Motor neuron (in vitro differentiated cells): ENCODE data around the gene VSIR. TPM values are rescaled to one million over a fixed set of nuclear protein-coding genes. Genes with fewer than 3 reads are reported as not detected.

Experiments
- ATAC-seq, 8 experiments: fragments of 200-7000 bp; cut with Tn5 transposase; replicated peaks in 6 of 8; 2 replicates each; pipeline ENCODE4 v1.8.0; 2021; ENCODE audit warnings: mild to moderate bottlenecking in 8 of 8, moderate library complexity in 8 of 8
- H3K27ac ChIP-seq, 2 donors: fragments of 250-450 bp; sonication (Bioruptor Pico); 2 replicates each; pipeline ENCODE4 v1.9.0; 2021; ENCODE audit warnings: antibody characterized with exemption in 2 of 2, mild to moderate bottlenecking in 2 of 2, moderate library complexity in 1 of 2
- H3K4me1 ChIP-seq, 2 donors: fragments of 250-450 bp; sonication (Bioruptor Pico); replicated peaks in 1 of 2; 2 replicates each; pipeline ENCODE4 v1.6.1; 2021; ENCODE audit warnings: antibody characterized with exemption in 2 of 2, mild to moderate bottlenecking in 2 of 2, moderate library complexity in 1 of 2
- H3K4me3 ChIP-seq, 5 donors: fragments of 250-450 bp; sonication (Bioruptor Pico); 2 replicates each; pipeline ENCODE4 v1.9.0; 2021; ENCODE audit warnings: antibody characterized with exemption in 5 of 5, mild to moderate bottlenecking in 5 of 5, moderate library complexity in 4 of 5
- WGBS, 10 experiments: fragments of 450-650 bp; shearing (Covaris generic); methylation state at CpG; one replicate each; pipeline ENCODE4 v1.0.0; 2022; 5-methylcytosine and 5-hydroxymethylcytosine counted together
- in situ Hi-C, 9 experiments: fragments of 400-800 bp; cut with MboI; loops; one replicate each; pipeline ENCODE4 v1.15.0; 2021; ENCODE audit warnings: low sequenced_read_pairs in 9 of 9, low pct_unique_long_range_greater_than_20kb in 2 of 9; ENCODE audit not compliant: unreplicated experiment in 9 of 9
- total RNA-seq, 8 experiments: library from RNA; unstranded; fragments of 300-600 nt; gene quantifications; 2 replicates each; pipeline versions ENCODE4 v1.2.3 to v1.2.4, GENCODE V29; 2022

VSIR gene
- total RNA-seq, 8 experiments from 2014 or later = 0.05 to 35.2 (median 2.2) TPM

GRCh38 chr10:71783917-71784678, 10.8 kb upstream of the VSIR start:
- no peak for ATAC-seq
- 62 to 100% (median 80%) methylated on average over 1 to 6 of the region's 17 CpGs; no CpG with 5 or more reads in 5 of the 10 experiments for WGBS, 10 experiments
- in situ Hi-C loops = no loop called here
- Histone ChIP-seq H3K4me1 (peaks cover 0 to 10% of the 10 kb centered on the region in 2 donors), H3K27ac (no peak overlapping the region), H3K4me3 (no peak overlapping the region)

- Histone ChIP-seq H3K4me3 (no peak overlapping the region), H3K27ac (no peak overlapping the region), H3K4me1 (peaks cover 0 to 10% of the 10 kb centered on the region in 2 donors)
- ATAC-seq = peak in 3 of 8 experiments; percentile 36 to 74 (median 62)
- 0 to 65% (median 46%) methylated on average over 1 to 6 of the region's 7 CpGs; no CpG with 5 or more reads in 2 of the 10 experiments for WGBS, 10 experiments
- in situ Hi-C loops = no loop called here
Measured at GRCh38 chr10:71782917-71783490, 9.7 kb upstream of the VSIR start.

DNA sequence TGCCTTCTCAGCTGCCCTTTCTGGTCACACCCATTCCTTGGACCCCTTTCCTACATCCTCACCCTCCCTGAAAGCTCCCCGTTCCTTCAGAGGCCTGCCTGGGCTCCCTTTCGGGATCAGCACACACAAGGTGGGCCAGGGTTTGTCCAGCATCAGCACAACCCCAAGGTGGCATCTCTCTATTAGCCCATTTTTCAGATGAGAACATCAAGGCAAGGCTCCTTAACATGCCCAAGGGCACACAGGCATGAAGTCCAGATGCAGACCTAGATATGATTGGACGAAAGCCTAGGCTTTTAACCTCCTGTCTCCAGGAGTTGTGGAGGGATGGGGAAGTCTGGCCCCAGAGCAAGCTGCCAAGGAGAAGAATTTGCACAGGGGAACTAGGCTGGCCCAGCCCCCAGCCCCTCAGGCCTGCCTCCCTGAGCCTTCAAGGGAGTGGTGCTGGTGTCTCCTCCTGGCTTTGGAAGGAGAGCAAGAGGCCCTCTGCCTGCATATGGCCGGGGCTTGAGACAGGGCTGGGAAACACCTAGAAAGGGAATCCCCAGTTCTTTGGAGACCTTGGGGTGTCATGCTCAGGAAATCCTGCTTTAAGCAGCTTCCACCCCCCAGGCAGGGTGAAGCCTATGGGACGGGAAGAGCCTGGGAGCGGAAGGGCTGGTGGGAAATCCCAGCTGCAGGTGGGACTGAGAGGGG, 9.0 kb upstream of the VSIR start:
- peak in 3 of 8 experiments; percentile 52 to 74 (median 74) for ATAC-seq
- H3K4me3 ChIP-seq = no peak overlapping the region
- 40 to 100% (median 75%) methylated on average over 1 to 5 of the region's 6 CpGs; no CpG with 5 or more reads in 6 of the 10 experiments for WGBS, 10 experiments
- in situ Hi-C loops = no loop called here
- H3K4me1 ChIP-seq = peaks cover 0 to 10% of the 10 kb centered on the region in 2 donors
- H3K27ac ChIP-seq = peak overlapping the region in 1 of 2 donors; percentile 11

DNA sequence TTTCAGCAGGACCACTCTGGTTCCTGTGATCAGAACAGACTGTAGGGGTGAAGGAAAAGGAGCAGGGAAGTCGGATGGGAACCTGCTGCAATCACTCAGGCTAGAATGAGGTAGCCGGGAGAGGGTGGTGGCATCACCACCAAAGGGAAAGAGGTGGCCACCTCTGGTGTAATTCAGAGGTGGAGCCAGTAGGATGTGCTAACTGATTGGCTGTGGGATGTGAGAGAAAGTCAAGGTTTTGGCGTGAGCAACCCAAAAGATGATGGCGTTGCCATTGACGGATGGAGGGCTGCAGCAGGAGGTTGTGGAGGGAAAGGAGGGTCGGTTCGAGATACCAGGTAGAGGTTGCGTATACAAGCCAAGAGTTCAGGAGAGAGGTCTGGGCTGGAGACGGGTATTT, 7.4 kb upstream of the VSIR start:
- ATAC-seq = peak in 1 of 8 experiments; percentile 30
- 55 to 100% (median 88%) methylated on average over 1 to 7 of the region's 9 CpGs; no CpG with 5 or more reads in 2 of the 10 experiments for WGBS, 10 experiments
- Histone ChIP-seq H3K4me3 (no peak overlapping the region), H3K4me1 (peaks cover 0 to 10% of the 10 kb centered on the region in 2 donors), H3K27ac (no peak overlapping the region)
- in situ Hi-C loops = no loop called here

DNA sequence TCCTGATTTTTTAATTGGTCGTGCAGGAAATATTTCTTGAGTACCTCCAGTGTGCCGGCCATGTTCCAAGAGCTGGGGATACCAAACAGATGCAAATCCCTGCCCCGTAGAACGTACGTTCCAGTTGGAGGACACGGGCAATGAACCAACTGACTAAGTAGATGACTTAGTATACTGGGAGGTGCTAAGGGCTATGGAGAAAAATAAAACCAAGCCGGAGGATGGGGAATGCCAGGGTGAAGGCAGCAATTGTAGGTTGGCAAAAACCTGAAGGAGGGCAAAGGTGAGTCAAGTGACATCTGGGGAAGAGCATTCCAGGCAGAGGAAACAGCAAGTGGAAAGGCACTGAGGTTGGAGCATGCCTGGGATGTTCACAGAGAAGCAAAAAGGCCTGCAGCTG, 6.8 kb upstream of the VSIR start:
- WGBS, 10 experiments = 63 to 100% (median 85%) methylated on average over 2 to 7 of the region's 7 CpGs; no CpG with 5 or more reads in 1 of the 10 experiments
- Histone ChIP-seq H3K4me1 (peaks cover 0 to 10% of the 10 kb centered on the region in 2 donors), H3K27ac (no peak overlapping the region), H3K4me3 (no peak overlapping the region)
- in situ Hi-C loops = no loop called here
- ATAC-seq = no peak

GRCh38 chr10:71779641-71780040, 6.3 kb upstream of the VSIR start:
- H3K27ac ChIP-seq = no peak overlapping the region
- 80 to 89% (median 80%) methylated on average over 1 to 4 of the region's 6 CpGs; no CpG with 5 or more reads in 6 of the 10 experiments for WGBS, 10 experiments
- no peak overlapping the region for H3K4me3 ChIP-seq
- ATAC-seq = no peak
- in situ Hi-C loops = no loop called here
- H3K4me1 ChIP-seq = peaks cover 0 to 10% of the 10 kb centered on the region in 2 donors

- ATAC-seq = no peak
- no peak overlapping the region for H3K27ac ChIP-seq
- H3K4me1 ChIP-seq = peaks cover 4 to 17% of the 10 kb centered on the region in 2 donors
- in situ Hi-C loops = no loop called here
- no peak overlapping the region for H3K4me3 ChIP-seq
- 63 to 100% (median 80%) methylated on average over 1 to 8 of the region's 11 CpGs; no CpG with 5 or more reads in 2 of the 10 experiments for WGBS, 10 experiments
Measured at GRCh38 chr10:71778071-71778825, 4.9 kb upstream of the VSIR start.

GRCh38 chr10:71777213-71777985, 4.1 kb upstream of the VSIR start:
- H3K4me3 ChIP-seq = no peak overlapping the region
- no peak overlapping the region for H3K27ac ChIP-seq
- H3K4me1 ChIP-seq = peaks cover 4 to 14% of the 10 kb centered on the region in 2 donors
- 43 to 96% (median 67%) methylated on average over 1 to 11 of the region's 17 CpGs; no CpG with 5 or more reads in 2 of the 10 experiments for WGBS, 10 experiments
- no peak for ATAC-seq
- in situ Hi-C loops = no loop called here

DNA sequence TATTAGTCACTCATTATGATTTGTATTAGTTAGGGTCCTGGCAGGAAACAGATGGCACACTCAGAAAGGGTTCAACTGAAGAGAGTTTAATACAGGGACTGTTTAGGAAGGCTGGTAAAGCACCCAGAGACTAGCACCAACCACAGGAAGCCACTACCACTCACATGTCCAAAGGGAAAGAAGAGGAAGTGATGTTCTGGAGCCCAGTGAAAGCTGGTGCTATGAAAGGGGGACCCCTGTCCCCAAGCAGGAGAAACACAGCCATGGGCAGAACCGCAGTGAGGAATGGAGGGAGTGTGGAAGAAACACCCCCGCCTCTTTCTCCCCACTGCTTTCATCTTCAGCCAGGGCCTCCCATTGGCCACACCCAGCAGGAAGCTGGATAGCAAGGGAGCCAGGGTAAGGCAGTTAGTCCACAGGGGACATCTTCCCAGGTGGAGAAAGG, 3.2 kb upstream of the VSIR start:
- in situ Hi-C loops = no loop called here
- Histone ChIP-seq H3K4me1 (peaks cover 4 to 7% of the 10 kb centered on the region in 2 donors), H3K27ac (no peak overlapping the region), H3K4me3 (no peak overlapping the region)
- no peak for ATAC-seq
- WGBS, 10 experiments = 80 to 100% (median 100%) methylated on average over 1 of the region's 2 CpGs; no CpG with 5 or more reads in 7 of the 10 experiments

- Histone ChIP-seq H3K27ac (no peak overlapping the region), H3K4me1 (peaks cover 4 to 7% of the 10 kb centered on the region in 2 donors), H3K4me3 (no peak overlapping the region)
- in situ Hi-C loops = no loop called here
- ATAC-seq = no peak
- 0 to 100% (median 66%) methylated on average over 1 to 2 of the region's 3 CpGs; no CpG with 5 or more reads in 7 of the 10 experiments for WGBS, 10 experiments
Measured at GRCh38 chr10:71774916-71775702, 1.8 kb upstream of the VSIR start.

- Histone ChIP-seq H3K27ac (no peak overlapping the region), H3K4me1 (peaks cover 4 to 7% of the 10 kb centered on the region in 2 donors), H3K4me3 (peak overlapping the region in 1 of 5 donors; percentile 26)
- in situ Hi-C loops = no loop called here
- ATAC-seq = peak in 6 of 8 experiments; percentile 1 to 12 (median 6)
- 0 to 40% (median 37%) methylated on average over 1 to 2 of the region's 4 CpGs; no CpG with 5 or more reads in 7 of the 10 experiments for WGBS, 10 experiments
Measured at GRCh38 chr10:71772832-71773220, 494 bp downstream of the VSIR start.
